Sigmoid colon (tissue), 4 donors: Measurements from ENCODE around the gene TMEM39B.

ENCODE experiments used
- CTCF ChIP-seq, 4 experiments: fragments of 450-650 bp in 3 of 4; fragments of 200-600 bp in 1 of 4; IDR thresholded peaks; one replicate each; pipeline ENCODE4 v1.5.1; 2016 to 2019; ENCODE audit warnings: antibody characterized with exemption in 4 of 4, mild to moderate bottlenecking in 3 of 4, moderate library complexity in 2 of 4
- POLR2AphosphoS5 ChIP-seq, 4 donors: sonication (generic); formaldehyde crosslinking; IDR thresholded peaks; one replicate each; pipeline ENCODE4 v1.6.1; 2017; ENCODE audit warnings: antibody characterized with exemption in 4 of 4

- TF ChIP-seq CTCF (IDR thresholded peaks at IDR 0.05) (no peak), POLR2AphosphoS5 (IDR thresholded peaks at IDR 0.05) (no peak)
Observed at GRCh38 chr1:32073299-32074229, 825 bp downstream of the TMEM39B start.
